ENCODE results near the gene ATP1A2.

Gene ATP1A2

GRCh38 chr1:160127381-160127780, 11.8 kb downstream of the ATP1A2 start:
- DNase-seq = no peak

- no peak for DNase-seq
Measured at GRCh38 chr1:160127865-160128523, 12.4 kb downstream of the ATP1A2 start.

GRCh38 chr1:160128636-160129035, 13.1 kb downstream of the ATP1A2 start:
- no peak for DNase-seq

- no peak for DNase-seq
Measured at GRCh38 chr1:160129046-160129445, 13.5 kb downstream of the ATP1A2 start.

GRCh38 chr1:160129558-160129957, 14.0 kb downstream of the ATP1A2 start:
- DNase-seq = no peak

GRCh38 chr1:160129966-160130365, 14.4 kb downstream of the ATP1A2 start:
- no peak for DNase-seq

- no peak for DNase-seq
Measured at GRCh38 chr1:160130486-160130885, 14.9 kb downstream of the ATP1A2 start.

GRCh38 chr1:160130939-160131338, 15.4 kb downstream of the ATP1A2 start:
- no peak for DNase-seq

GRCh38 chr1:160131803-160132565, 16.4 kb downstream of the ATP1A2 start:
- no peak for DNase-seq

- DNase-seq = no peak
Measured at GRCh38 chr1:160133990-160134770, 18.6 kb downstream of the ATP1A2 start.

- no peak for DNase-seq
Measured at GRCh38 chr1:160134791-160135572, 19.4 kb downstream of the ATP1A2 start.

GRCh38 chr1:160136121-160136925, 20.8 kb downstream of the ATP1A2 start:
- DNase-seq = no peak

- no peak for DNase-seq
Measured at GRCh38 chr1:160136926-160137200, 21.3 kb downstream of the ATP1A2 start.

GRCh38 chr1:160137216-160137862, 21.8 kb downstream of the ATP1A2 start:
- no peak for DNase-seq

GRCh38 chr1:160139840-160140239, 24.3 kb downstream of the ATP1A2 start:
- DNase-seq = no peak

- no peak for DNase-seq
Measured at GRCh38 chr1:160143695-160144094, 28.1 kb downstream of the ATP1A2 start.

- DNase-seq = no peak
Measured at GRCh38 chr1:160144921-160145320, 29.4 kb downstream of the ATP1A2 start.

GRCh38 chr1:160146107-160146506, 30.5 kb downstream of the ATP1A2 start:
- no peak for DNase-seq

- DNase-seq = no peak
Measured at GRCh38 chr1:160148121-160148520, 32.6 kb downstream of the ATP1A2 start.

GRCh38 chr1:160149233-160149632, 33.7 kb downstream of the ATP1A2 start:
- DNase-seq = no peak

GRCh38 chr1:160149716-160150115, 34.2 kb downstream of the ATP1A2 start:
- no peak for DNase-seq

- DNase-seq = no peak
Measured at GRCh38 chr1:160151303-160151702, 35.7 kb downstream of the ATP1A2 start, which contains the start of gene ATP1A4. Gene ATP1A4 (plus strand): TSS chr1:160151603. CDS start chr1:160152041, 438 bp downstream.
